Peyer's patch (tissue), 4 donors: ENCODE measurements around the gene CORO1C.

Source experiments
- CTCF ChIP-seq, 6 experiments: fragments of 450-650 bp in 4 of 6; fragments of 200-600 bp in 2 of 6; sonication (generic) in 1 of 6; IDR thresholded peaks; one replicate each; pipeline ENCODE4 v1.5.1; 2017 to 2019; ENCODE audit warnings: antibody characterized with exemption in 6 of 6, mild to moderate bottlenecking in 3 of 6, moderate library complexity in 1 of 6
- POLR2A ChIP-seq, 2 donors: fragments of 450-650 bp; IDR thresholded peaks; one replicate each; pipeline ENCODE4 v1.5.1; 2017; ENCODE audit warnings: antibody characterized with exemption in 2 of 2, mild to moderate bottlenecking in 2 of 2, moderate library complexity in 2 of 2

GRCh38 chr12:108770269-108770829 lies 39.0 kb upstream of the CORO1C start:
- no peak for TF ChIP-seq CTCF (IDR thresholded peaks at IDR 0.05)
- TF ChIP-seq POLR2A (IDR thresholded peaks at IDR 0.05) = no peak
